Neural cell (in vitro differentiated cells): ENCODE data around the gene PHF10.

Source experiments
- EP300 ChIP-seq: fragments of 450-650 bp; conservative IDR thresholded peaks from 2 replicates; pipeline ENCODE4 v1.6.1; 2014; ENCODE audit warnings: antibody characterized with exemption, mild to moderate bottlenecking, moderate library complexity; ENCODE audit not compliant: poor library complexity, severe bottlenecking
- EZH2 ChIP-seq: fragments of 200-600, 300-800 bp; shearing (Covaris generic), sonication (generic); IDR thresholded peaks from 2 replicates; pipeline ENCODE4 v1.6.1; 2014; ENCODE audit warnings: antibody characterized with exemption, low read length, borderline replicate concordance, mild to moderate bottlenecking; ENCODE audit not compliant: insufficient read depth, poor library complexity, severe bottlenecking
- MXI1 ChIP-seq: fragments of 450-650 bp; conservative IDR thresholded peaks from 2 replicates; pipeline ENCODE4 v1.6.1; 2014; ENCODE audit warnings: antibody characterized with exemption, mild to moderate bottlenecking; ENCODE audit not compliant: poor library complexity, severe bottlenecking
- RAD21 ChIP-seq: fragments of 450-650 bp; conservative IDR thresholded peaks from 2 replicates; pipeline ENCODE4 v1.6.1; 2014; ENCODE audit warnings: antibody characterized with exemption, mild to moderate bottlenecking, moderate library complexity
- TAF1 ChIP-seq: IDR thresholded peaks from 2 replicates; pipeline ENCODE4 v1.6.1; 2012; ENCODE audit warnings: low read depth
- TF ChIP-seq, protein P1 (sequence below): fragments of 450-650 bp; IDR thresholded peaks from 2 replicates; pipeline ENCODE4 v1.5.1; 2014; ENCODE audit warnings: antibody characterized with exemption, mild to moderate bottlenecking, moderate library complexity; ENCODE audit not compliant: poor library complexity, severe bottlenecking
- TF ChIP-seq, protein P2 (sequence below): IDR thresholded peaks from 2 replicates; pipeline ENCODE4 v1.6.1; 2012; ENCODE audit warnings: borderline replicate concordance

DNA sequence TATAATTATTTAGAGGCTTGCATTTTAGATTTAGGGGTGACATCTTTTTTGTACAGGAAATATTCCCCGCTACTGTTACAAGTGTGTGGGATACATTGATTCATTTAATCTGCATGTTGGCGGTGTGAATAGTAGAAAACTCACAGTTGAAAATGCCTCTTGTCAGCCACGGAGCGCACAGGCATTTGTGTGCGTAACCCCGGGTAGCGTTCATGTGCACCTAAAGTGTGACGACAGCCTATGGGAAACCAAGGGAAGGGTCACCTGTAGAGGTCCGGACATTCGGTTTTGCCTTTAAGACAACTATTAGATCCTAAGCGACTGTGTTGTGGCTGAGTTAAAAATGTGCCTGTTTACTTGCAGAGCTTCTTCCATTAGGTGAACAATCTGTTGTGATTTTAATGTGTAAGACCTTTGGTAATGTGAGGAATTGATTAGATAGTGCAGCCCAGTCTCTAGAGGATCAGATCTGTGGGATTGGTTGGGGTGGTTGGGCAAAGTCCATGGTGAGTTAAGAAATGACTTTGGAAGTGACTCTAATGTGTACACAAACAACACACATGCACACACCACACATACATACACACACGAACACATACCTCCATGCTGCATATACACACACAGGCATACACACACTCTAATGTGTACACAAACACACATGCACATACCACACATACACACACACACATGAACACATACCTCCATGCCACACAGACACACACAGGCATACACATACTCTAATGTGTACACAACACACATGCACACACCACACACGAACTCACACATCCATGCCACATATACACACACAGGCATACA, 42.8 kb upstream of the PHF10 start:
- TF ChIP-seq, protein P1, sequence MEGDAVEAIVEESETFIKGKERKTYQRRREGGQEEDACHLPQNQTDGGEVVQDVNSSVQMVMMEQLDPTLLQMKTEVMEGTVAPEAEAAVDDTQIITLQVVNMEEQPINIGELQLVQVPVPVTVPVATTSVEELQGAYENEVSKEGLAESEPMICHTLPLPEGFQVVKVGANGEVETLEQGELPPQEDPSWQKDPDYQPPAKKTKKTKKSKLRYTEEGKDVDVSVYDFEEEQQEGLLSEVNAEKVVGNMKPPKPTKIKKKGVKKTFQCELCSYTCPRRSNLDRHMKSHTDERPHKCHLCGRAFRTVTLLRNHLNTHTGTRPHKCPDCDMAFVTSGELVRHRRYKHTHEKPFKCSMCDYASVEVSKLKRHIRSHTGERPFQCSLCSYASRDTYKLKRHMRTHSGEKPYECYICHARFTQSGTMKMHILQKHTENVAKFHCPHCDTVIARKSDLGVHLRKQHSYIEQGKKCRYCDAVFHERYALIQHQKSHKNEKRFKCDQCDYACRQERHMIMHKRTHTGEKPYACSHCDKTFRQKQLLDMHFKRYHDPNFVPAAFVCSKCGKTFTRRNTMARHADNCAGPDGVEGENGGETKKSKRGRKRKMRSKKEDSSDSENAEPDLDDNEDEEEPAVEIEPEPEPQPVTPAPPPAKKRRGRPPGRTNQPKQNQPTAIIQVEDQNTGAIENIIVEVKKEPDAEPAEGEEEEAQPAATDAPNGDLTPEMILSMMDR, result no peak
- no peak for TF ChIP-seq MXI1
- no peak for TF ChIP-seq RAD21
- TF ChIP-seq EP300, result no peak
- no peak for TF ChIP-seq TAF1
- no peak for TF ChIP-seq EZH2
- TF ChIP-seq, protein P2, sequence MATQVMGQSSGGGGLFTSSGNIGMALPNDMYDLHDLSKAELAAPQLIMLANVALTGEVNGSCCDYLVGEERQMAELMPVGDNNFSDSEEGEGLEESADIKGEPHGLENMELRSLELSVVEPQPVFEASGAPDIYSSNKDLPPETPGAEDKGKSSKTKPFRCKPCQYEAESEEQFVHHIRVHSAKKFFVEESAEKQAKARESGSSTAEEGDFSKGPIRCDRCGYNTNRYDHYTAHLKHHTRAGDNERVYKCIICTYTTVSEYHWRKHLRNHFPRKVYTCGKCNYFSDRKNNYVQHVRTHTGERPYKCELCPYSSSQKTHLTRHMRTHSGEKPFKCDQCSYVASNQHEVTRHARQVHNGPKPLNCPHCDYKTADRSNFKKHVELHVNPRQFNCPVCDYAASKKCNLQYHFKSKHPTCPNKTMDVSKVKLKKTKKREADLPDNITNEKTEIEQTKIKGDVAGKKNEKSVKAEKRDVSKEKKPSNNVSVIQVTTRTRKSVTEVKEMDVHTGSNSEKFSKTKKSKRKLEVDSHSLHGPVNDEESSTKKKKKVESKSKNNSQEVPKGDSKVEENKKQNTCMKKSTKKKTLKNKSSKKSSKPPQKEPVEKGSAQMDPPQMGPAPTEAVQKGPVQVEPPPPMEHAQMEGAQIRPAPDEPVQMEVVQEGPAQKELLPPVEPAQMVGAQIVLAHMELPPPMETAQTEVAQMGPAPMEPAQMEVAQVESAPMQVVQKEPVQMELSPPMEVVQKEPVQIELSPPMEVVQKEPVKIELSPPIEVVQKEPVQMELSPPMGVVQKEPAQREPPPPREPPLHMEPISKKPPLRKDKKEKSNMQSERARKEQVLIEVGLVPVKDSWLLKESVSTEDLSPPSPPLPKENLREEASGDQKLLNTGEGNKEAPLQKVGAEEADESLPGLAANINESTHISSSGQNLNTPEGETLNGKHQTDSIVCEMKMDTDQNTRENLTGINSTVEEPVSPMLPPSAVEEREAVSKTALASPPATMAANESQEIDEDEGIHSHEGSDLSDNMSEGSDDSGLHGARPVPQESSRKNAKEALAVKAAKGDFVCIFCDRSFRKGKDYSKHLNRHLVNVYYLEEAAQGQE, result no peak
